ENCODE results near the gene TLE5. TPM values are rescaled to one million over a fixed set of nuclear protein-coding genes. Genes with fewer than 3 reads are reported as not detected.
"Not testable (repeated sequence)": the region's sequence is repeated elsewhere in the genome, so short reads cannot be mapped to it uniquely, and the experiment has no call there.

TLE5 gene
- polyA plus RNA-seq, 12 donors, result 470 to 1,024 (median 663) TPM

- no peak for DNase-seq
Measured at GRCh38 chr19:3048190-3048533, 14.1 kb downstream of the TLE5 start.

DNA sequence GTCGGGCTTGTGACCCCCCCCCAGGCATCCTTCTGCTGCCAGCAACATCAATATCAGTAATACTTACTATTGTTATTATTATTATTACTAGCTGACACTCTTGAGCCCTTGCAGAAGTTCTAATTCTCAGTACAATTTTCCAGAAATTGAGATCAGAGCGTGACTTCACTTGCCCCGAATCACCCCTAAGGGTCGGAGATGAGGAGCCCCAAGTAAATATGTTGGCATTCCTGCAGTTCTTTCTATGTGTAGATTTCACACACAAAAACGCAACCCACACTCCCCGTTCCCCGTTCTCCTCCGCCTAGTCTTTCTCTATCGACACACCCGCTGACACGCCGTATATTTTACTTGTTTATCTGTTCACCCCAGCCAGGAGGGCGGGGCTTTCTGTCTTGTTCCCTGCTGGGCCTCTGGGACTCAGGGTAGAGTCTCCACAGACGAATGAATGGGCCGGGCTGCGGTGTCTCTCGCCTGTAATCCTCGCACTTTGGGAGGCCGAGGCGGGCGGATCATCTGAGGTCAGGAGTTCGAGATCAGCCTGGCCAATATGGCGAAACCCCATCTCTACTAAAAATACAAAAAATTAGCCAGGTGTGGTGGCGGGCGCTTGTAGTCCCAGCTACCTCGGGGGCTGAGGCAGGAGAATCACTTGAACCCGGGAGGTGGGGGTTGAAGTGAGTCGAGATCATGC, 14.7 kb downstream of the TLE5 start:
- DNase-seq, result peak; percentile 42

- peak; percentile 57 for DNase-seq
Measured at GRCh38 chr19:3046698-3047495, 15.4 kb downstream of the TLE5 start.

GRCh38 chr19:3045885-3046697, 16.2 kb downstream of the TLE5 start:
- no peak for DNase-seq

DNA sequence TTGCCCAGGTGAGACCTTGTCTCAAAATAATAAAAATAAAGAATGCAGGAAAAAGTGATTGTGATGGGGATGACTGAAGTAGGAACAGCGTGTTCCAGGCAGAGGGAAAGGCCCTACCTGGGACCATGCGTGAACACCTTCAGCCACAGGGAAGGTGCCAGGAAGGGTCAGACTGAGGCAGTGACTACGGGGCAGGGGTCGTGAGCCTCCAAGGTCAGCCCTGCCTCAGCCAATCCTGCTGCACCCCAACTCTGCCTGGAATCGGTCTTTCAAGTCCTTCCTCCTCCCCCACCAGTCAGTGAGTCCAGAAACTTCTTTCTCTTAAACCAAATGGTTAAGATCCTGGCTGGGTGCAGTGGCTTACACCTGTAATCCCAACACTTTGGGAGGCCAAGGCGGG, 17.1 kb downstream of the TLE5 start:
- DNase-seq, result no peak

DNA sequence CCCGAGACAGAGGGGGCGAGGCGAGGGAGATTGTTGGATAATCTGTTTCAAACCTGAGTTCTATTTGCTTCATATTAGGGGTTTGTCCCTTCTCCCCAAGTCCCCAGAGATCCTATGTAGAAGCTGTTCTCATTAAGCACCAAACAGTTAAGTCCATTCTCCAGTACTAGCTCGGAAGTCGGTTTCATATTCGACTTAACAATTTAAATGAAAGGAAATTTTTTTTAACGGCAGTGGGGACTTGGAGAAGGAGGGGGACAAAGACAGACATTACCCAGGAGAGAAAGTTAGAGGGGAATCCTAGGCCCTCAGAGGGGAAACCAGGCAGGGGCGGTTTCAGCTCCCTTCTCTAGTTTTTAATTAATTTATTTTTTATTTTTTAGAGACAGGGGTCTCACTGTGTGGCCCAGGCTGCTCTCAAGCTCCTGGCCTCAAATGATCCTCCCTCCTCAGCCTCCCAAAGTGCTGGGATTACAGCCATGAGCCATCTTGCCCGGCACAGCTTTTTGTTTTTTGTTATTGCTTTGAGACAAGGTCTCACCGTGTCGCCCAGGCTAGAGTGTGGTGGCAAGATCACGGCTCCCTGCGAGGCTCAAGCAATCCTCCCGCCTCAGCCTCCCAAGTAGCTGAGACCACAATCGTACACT, 19.6 kb downstream of the TLE5 start:
- no peak for DNase-seq

GRCh38 chr19:3041761-3042620, 20.3 kb downstream of the TLE5 start:
- DNase-seq, result no peak

DNA sequence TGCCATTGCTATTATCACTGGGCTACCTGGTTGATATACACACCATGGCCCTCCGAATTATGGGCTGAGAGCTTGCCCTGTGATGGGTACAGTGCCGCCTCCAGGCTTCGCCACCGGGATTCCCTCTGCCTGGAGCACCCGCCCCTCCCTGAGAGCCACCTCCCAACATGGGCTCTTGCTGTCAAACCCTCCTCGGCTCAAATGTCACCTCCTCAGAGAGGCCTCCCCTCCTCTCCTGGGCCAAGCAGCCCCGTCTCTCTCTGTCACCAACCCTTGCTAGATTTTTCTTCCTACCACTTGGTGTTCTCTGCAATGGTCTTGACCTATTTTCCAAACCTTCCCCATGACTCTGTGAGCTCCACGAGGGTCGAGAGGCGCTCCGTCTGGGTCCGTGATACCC, 21.0 kb downstream of the TLE5 start:
- no peak for DNase-seq

- no peak for DNase-seq
Measured at GRCh38 chr19:3039641-3040077, 22.6 kb downstream of the TLE5 start.

DNA sequence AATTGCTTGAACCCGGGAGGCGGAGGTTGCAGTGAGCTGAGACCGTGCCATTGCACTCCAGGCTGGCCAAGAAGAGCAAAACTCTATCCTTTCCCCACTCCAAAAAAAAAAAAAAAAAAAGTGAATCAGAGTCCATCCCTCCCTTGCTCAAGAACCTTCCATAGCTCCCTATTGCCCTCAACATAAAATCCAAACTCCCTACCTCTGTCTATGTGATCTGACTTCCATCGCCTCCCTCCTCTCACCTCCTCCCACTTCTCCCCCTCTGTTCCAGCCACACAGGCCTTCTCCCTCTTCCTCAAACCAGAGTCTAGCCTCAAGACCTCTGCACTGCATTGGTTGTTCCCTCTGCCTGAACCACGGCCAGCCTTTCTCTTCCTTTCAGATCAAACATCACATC, 23.2 kb downstream of the TLE5 start:
- DNase-seq, result no peak

DNA sequence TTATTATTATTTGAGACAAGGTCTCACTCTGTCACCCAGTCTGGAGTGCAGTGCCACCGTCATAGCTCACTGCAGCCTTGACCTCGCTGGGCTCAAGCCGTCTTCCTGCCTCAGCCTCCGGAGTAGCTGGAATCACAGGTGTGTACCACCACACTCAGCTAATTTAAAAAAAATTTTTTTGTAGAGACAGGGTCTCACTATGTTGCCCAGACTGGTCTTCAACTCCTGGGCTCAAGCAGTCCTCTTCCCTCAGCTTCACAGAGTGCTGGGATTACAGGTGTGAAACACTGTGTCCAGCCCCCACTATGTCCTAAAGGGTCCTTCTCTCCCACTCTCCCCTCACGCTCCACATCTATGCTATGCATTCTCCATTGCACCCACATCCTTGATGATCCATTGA, 24.1 kb downstream of the TLE5 start:
- no peak for DNase-seq

GRCh38 chr19:3036977-3037544, 25.2 kb downstream of the TLE5 start:
- DNase-seq, result not testable (repeated sequence)

- DNase-seq, result peak; percentile 97
Measured at GRCh38 chr19:3036119-3036976, 25.9 kb downstream of the TLE5 start.

DNA sequence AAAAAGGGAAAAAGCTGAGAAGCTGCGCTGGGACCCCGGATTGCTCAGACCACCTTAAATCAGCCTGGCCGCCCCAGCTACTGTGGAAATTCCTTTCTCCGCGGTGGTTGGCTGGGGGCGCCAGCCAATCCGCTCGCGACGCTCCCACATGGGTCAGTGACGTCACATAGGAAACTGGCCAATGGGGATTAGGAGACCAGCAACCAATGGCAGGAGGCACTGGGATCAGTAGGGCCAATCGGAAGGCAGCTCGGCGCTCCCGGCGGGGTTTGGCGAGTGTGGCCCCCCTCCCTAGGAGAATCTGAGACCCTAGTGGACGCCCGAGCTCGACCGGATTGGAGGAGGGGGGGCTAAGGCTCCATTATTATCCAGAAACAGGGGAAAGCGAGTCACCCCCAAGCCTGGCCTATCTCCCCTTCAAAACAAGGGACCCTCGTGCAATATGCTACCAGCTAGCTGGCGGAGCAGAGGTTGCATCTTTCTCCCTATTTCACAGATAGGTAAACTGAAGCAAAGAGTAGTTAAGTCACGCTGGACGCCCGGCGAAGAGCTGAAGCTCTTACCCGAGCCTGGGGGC, 26.7 kb downstream of the TLE5 start:
- peak; percentile 100 for DNase-seq

DNA sequence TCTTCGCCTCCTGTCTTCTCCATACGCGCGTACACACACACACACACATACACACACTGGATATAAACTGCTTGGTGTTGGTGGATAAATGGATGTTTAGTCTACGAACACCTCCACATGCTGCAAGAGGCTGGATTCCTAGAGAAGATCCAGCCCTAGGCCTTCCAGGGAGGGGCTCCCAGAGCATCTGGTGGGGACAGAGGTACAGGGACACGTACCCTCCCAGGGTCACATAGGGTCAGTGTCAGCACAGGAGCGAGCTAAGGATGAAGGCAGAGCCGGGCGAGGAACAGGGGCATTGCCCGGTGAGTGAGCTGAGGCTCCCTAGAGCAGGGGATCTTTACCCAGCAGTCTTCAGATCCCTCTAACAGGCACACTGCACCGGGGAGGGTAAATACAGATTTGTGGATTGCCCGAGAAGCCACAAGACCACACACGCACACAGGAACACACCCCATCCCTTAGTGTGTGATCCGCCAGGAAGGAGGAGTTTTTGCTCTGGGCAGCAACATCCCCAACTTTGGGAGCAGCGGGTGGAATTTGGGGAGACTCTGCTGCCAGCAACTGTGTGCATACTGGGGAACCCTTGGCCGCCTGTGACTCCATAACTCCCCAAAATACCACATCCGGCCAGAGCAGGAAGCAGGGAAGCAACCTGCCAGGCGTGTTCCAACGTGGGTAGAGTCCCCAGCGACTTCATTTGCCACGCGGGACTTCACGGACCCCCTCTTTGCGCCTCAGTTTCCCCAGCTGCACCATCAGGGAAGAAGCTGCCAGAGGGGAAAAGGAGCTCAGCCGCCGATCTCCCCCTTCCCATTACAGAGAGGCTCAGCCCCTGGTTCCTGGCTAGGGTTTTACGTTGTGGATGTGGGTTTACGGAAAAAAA, 27.4 kb downstream of the TLE5 start:
- DNase-seq, result no peak

DNA sequence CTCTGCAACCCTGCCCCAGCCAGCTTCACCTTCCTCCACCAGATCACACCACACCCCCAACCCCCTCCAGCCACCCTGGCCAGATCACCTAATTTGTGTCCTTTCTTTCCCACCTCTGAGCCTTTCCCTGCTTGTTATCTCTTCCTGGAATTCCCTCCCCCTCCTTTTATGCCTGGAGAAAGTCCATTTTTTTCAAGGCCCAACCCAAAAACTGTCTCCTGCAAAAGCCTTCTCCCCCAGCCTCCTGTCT, 28.0 kb downstream of the TLE5 start:
- no peak for DNase-seq

GRCh38 chr19:3033595-3034405, 28.5 kb downstream of the TLE5 start:
- no peak for DNase-seq

- DNase-seq, result no peak
Measured at GRCh38 chr19:3031607-3031867, 30.8 kb downstream of the TLE5 start.
